Suppressor macrophage treated with lipopolysaccharide for 1 hour (primary cell): ENCODE measurements around the gene SMIM38.
"Not testable (repeated sequence)": the region's sequence is repeated elsewhere in the genome, so short reads cannot be mapped to it uniquely, and the experiment has no call there.

Experiments
- DNase-seq, 3 donors: peaks; one replicate each; pipeline ENCODE4 v3.0.0-alpha.2; 2020 to 2022

The SMIM38 gene

GRCh38 chr11:69122630-69123431 lies 32.9 kb upstream of the SMIM38 start:
- DNase-seq: peak; percentile 73 to 89 (median 86)

GRCh38 chr11:69123593-69124545 lies 31.9 kb upstream of the SMIM38 start:
- DNase-seq: no peak

- DNase-seq: no peak
Measured at GRCh38 chr11:69125861-69126260, 29.9 kb upstream of the SMIM38 start.

- DNase-seq: no peak
Measured at GRCh38 chr11:69126286-69126685, 29.4 kb upstream of the SMIM38 start.

- no peak for DNase-seq
Measured at GRCh38 chr11:69127081-69127850, 28.5 kb upstream of the SMIM38 start.

GRCh38 chr11:69127884-69128283 lies 27.9 kb upstream of the SMIM38 start:
- DNase-seq: no peak

GRCh38 chr11:69129053-69129452 lies 26.7 kb upstream of the SMIM38 start:
- DNase-seq: peak in 1 of 3 donors; percentile 33

- DNase-seq: no peak
Measured at GRCh38 chr11:69129647-69130046, 26.1 kb upstream of the SMIM38 start.

- no peak for DNase-seq
Measured at GRCh38 chr11:69130654-69131053, 25.1 kb upstream of the SMIM38 start.

GRCh38 chr11:69131121-69131566 lies 24.6 kb upstream of the SMIM38 start:
- DNase-seq: no peak

GRCh38 chr11:69131644-69132300 lies 24.0 kb upstream of the SMIM38 start:
- peak in 2 of 3 donors; percentile 29 to 35 for DNase-seq

- DNase-seq: no peak
Measured at GRCh38 chr11:69132301-69132670, 23.4 kb upstream of the SMIM38 start.

GRCh38 chr11:69133251-69133650 lies 22.5 kb upstream of the SMIM38 start:
- no peak for DNase-seq

GRCh38 chr11:69134182-69134581 lies 21.6 kb upstream of the SMIM38 start:
- DNase-seq: peak in 2 of 3 donors; percentile 31 to 32

GRCh38 chr11:69134957-69135356 lies 20.8 kb upstream of the SMIM38 start:
- DNase-seq: no peak

- DNase-seq: peak in 1 of 3 donors; percentile 23
Measured at GRCh38 chr11:69135420-69136363, 20.0 kb upstream of the SMIM38 start.

- DNase-seq: no peak
Measured at GRCh38 chr11:69136471-69136870, 19.3 kb upstream of the SMIM38 start.

GRCh38 chr11:69137151-69137844 lies 18.4 kb upstream of the SMIM38 start:
- DNase-seq: no peak

GRCh38 chr11:69138265-69138664 lies 17.5 kb upstream of the SMIM38 start:
- DNase-seq: no peak

GRCh38 chr11:69140161-69140560 lies 15.6 kb upstream of the SMIM38 start:
- DNase-seq: not testable (repeated sequence)
